Mucosa of descending colon (tissue), 3 donors: ENCODE data around the gene AIP. TPM values are rescaled to one million over a fixed set of nuclear protein-coding genes. Genes with fewer than 3 reads are reported as not detected.

ENCODE experiments used
- ATAC-seq: fragments of 200-7000 bp; cut with Tn5 transposase; one replicate; pipeline ENCODE4 v1.9.1; 2020; ENCODE audit warnings: mild to moderate bottlenecking, moderate library complexity
- DNase-seq, 3 donors: peaks; one replicate each; pipeline ENCODE4 v3.0.0-alpha.2; 2020
- H3K36me3 ChIP-seq: fragments of 200-600 bp; one replicate; pipeline ENCODE4 v1.8.0; 2021; ENCODE audit warnings: low read depth, mild to moderate bottlenecking
- H3K4me1 ChIP-seq: fragments of 200-600 bp; one replicate; pipeline ENCODE4 v1.8.0; 2021; ENCODE audit warnings: low read depth, mild to moderate bottlenecking
- H3K4me3 ChIP-seq: fragments of 200-600 bp; one replicate; pipeline ENCODE4 v1.8.0; 2021; ENCODE audit warnings: mild to moderate bottlenecking
- H3K9me3 ChIP-seq: fragments of 200-600 bp; one replicate; pipeline ENCODE4 v1.8.0; 2021; ENCODE audit warnings: mild to moderate bottlenecking
- intact Hi-C, 2 donors: fragments of 100-400 bp; cut with DNase I in 1 of 2; cut with micrococcal nuclease in 1 of 2; formaldehyde crosslinking; loops; one replicate each; pipeline versions ENCODE4 v1.11.0 to v1.11.1; 2022; cut with DNase I, micrococcal nuclease
- total RNA-seq, 3 donors: library from RNA; stranded (reverse); fragmentation: NEBNext Ultra II Directional in 2 of 3; extraction: Animal tissue kit (Norgen Biotek cat#: 25700) in 2 of 3; gene quantifications; one replicate each; pipeline versions ENCODE4 v1.2.1 to v1.2.4, GENCODE V29; 2021 to 2023
- TF ChIP-seq, protein P1 (sequence below): fragments of 200-600 bp; IDR thresholded peaks from one replicate; pipeline ENCODE4 v1.8.0; 2022; ENCODE audit warnings: antibody characterized with exemption, mild to moderate bottlenecking
- donor health status: DM: no; HTN: no; CAD: no; lungs with moderate emphysema.
- donor health status: DM: no; HTN: no; CAD: no.
- donor health status: DM: no; HTN: yes; CAD: no.

AIP gene
- total RNA-seq, 3 donors from 2014 or later = 33.7 to 84.9 (median 52.2) TPM

DNA sequence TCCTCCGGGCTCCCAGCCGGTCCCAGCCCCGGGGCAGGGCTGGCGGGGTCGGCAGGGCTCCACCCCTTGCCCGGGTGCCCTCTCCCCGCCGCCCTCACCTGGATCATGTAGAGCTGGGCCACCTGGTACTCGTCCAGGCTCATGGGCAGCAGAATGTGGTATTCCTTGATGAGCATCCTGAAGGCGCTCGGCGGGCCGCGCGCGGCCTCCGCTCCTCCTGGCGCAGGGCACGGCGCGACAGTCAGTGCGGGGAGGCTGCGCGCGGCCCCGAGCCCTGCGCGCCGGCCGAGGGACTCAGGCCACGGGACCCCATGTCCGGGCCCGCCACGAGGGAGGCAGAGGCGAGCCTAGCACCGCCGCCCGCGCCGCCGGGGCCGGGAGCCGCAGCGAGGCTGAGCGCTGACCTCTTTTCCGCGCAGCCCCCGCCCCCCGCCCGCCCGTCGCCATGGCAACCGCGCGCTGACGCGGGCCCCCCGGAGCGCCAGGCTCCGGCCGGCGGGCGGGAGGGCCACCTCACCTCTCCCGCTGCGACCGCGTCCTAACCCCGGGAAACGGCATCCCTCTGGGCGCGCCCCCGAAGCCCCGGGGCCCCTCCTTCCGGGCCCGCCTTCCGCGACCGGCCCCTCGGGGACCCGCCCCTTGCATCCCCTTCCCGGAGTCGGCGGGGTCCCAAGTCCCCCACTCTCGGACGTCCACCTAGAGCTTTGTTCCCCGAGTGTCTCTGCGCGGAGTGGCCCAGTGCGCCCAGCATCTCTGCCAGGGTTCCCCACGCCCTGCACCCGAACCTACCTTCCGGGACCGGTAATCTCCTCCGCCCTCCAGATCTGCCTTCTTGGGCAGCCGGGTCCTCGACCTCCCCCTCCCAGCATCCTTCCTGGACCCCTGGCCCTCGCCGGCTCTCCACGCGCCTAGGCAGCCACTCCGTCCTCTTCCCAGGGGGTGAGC is 21.5 kb downstream of the AIP start:
- intact Hi-C loops = no loop called here
- no peak for ATAC-seq
- TF ChIP-seq, protein P1, sequence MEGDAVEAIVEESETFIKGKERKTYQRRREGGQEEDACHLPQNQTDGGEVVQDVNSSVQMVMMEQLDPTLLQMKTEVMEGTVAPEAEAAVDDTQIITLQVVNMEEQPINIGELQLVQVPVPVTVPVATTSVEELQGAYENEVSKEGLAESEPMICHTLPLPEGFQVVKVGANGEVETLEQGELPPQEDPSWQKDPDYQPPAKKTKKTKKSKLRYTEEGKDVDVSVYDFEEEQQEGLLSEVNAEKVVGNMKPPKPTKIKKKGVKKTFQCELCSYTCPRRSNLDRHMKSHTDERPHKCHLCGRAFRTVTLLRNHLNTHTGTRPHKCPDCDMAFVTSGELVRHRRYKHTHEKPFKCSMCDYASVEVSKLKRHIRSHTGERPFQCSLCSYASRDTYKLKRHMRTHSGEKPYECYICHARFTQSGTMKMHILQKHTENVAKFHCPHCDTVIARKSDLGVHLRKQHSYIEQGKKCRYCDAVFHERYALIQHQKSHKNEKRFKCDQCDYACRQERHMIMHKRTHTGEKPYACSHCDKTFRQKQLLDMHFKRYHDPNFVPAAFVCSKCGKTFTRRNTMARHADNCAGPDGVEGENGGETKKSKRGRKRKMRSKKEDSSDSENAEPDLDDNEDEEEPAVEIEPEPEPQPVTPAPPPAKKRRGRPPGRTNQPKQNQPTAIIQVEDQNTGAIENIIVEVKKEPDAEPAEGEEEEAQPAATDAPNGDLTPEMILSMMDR = no peak
- DNase-seq = peak in 2 of 3 donors; percentile 43 to 58
- Histone ChIP-seq H3K36me3 (no peaks in the 10 kb centered on the region), H3K9me3 (no peaks in the 10 kb centered on the region), H3K4me1 (peaks cover 31% of the 10 kb centered on the region), H3K4me3 (peak overlapping the region; percentile 81)

DNA sequence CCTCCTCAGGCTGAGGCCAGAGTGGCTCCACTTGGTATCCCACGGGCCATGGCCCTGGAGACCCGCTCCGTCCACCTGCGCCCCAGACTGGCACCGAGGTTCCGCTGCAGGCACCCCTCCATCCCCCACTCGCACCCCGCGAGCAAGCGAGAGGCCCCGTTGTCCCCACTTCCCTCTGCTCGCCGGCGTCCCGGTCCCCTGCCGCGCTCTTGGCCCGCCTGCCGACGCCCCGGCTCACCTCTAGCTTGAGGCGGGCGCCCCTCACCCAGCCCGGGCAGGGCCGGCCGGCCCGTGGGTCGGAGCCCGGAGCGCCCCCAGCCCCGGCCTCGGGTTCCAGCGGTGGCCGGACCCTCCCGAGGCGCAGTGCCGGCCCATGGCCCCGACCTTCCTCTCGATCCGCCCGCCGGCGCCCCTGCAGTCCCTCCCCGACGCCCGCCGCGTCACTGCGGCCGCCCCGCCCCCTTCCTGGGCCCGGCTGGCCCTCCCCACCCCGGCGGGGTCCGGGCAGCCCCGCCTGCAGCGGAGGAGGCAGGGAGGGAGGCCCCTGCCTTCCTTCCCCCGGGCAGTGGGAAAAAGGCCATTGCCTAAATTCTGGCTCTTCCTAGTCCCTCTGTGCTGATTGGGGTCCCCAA is 22.2 kb downstream of the AIP start, which contains the start of gene PITPNM1:
TSS of gene PITPNM1 (minus strand) at position 414 of the 632 bp plus-strand sequence. CDS start 1,183 bp downstream, outside the sequence.
- DNase-seq (peak; percentile 85 to 92 (median 90)), ATAC-seq (peak; percentile 54)
- no peaks in the 10 kb centered on the region for H3K36me3 ChIP-seq
- no peaks in the 10 kb centered on the region for H3K9me3 ChIP-seq
- intact Hi-C loops = no loop called here
- H3K4me1 ChIP-seq = peaks cover 31% of the 10 kb centered on the region
- H3K4me3 ChIP-seq = peak within 1 kb of the TSS; percentile 81
- TF ChIP-seq, protein P1 = no peak

DNA sequence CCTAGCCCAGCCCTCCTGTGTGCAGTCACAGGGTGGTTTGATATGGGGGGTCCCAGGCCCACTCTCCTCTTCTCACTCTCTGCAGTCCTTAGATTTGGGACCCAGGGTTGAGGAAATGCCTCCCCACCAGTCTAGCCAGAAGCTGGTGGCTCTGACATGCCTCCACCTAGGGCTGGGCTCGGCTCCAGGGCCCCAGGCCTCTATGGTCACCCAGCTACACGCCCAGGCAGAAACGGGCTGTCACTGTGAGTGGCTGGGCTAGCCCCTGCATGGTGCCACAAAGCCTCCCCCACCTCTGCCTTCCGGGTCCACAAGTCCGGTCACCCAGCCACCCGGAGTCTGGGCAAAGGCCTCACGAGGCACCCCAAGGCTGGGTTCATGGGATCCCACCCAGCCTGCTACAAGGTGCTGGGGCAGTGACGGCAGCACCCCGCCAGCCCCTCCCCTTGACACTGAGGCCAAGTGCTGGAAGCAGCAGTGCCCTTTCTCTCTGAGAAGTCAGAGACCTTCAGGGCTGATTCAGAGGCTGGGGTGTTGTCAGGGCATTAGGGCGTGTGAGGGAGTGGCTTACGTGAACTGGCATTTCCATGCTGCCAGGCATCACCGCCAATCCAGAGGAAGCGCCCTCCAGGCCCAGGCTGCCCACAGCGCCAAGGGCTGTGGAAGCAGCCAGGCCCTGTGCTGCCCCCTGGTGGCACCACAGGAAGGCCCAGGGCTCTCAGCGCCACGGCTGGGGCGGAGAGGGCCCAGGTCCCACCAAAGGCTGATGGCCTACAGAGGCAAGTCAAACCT is 23.0 kb downstream of the AIP start:
- no peak overlapping the region for H3K4me3 ChIP-seq
- TF ChIP-seq, protein P1 = peak; percentile 95
- no peaks in the 10 kb centered on the region for H3K9me3 ChIP-seq
- intact Hi-C loops = no loop called here
- H3K36me3 ChIP-seq = no peaks in the 10 kb centered on the region
- peak; percentile 94 to 96 (median 95) for DNase-seq
- peaks cover 31% of the 10 kb centered on the region for H3K4me1 ChIP-seq
- peak; percentile 65 for ATAC-seq

DNA sequence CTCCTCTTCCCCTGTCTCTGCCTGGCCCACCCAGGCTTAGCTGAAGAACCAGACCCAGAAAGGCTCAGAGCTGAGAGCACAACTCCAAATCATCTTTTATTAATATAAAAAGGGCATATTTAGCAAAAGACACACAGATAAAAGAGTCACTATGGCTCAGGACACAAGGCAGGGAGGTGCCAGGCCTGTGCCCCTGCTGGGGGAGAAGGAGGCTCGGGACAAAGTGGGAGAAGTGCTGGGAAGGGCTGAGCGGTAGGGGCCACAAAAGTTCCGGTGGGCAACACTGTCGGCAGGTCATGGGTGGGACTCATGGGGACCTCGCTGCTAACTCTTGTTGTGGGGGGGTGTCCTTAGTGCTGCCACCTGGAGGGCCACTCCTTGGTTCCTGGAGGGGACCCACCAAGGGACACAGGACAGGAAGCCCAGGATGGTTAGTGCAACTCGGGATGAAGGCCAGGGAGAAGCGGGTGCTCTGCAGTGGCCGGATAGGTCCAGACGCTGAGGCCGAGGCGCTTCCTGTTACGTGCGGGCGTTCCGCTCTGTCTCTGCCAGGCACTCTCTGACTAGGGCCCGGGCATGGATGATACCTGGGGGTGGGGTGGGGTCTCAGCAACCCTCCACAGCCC is 23.7 kb downstream of the AIP start:
- Histone ChIP-seq H3K4me3 (no peak overlapping the region), H3K9me3 (no peaks in the 10 kb centered on the region), H3K36me3 (no peaks in the 10 kb centered on the region), H3K4me1 (peaks cover 31% of the 10 kb centered on the region)
- ATAC-seq (no peak), DNase-seq (peak; percentile 53 to 74 (median 54))
- TF ChIP-seq, protein P1 = no peak
- intact Hi-C loops = no loop called here
